ENCODE measurements around the gene ATP4A.

Gene ATP4A

GRCh38 chr19:35562776-35563175, 682 bp downstream of the ATP4A start:
- TF ChIP-seq, protein P1, sequence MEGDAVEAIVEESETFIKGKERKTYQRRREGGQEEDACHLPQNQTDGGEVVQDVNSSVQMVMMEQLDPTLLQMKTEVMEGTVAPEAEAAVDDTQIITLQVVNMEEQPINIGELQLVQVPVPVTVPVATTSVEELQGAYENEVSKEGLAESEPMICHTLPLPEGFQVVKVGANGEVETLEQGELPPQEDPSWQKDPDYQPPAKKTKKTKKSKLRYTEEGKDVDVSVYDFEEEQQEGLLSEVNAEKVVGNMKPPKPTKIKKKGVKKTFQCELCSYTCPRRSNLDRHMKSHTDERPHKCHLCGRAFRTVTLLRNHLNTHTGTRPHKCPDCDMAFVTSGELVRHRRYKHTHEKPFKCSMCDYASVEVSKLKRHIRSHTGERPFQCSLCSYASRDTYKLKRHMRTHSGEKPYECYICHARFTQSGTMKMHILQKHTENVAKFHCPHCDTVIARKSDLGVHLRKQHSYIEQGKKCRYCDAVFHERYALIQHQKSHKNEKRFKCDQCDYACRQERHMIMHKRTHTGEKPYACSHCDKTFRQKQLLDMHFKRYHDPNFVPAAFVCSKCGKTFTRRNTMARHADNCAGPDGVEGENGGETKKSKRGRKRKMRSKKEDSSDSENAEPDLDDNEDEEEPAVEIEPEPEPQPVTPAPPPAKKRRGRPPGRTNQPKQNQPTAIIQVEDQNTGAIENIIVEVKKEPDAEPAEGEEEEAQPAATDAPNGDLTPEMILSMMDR (IDR thresholded peaks at IDR 0.05; ENCODE audit: low read depth, low read length): no peak
- DNase-seq (ENCODE audit: extremely low read depth, low read depth): no peak

DNA sequence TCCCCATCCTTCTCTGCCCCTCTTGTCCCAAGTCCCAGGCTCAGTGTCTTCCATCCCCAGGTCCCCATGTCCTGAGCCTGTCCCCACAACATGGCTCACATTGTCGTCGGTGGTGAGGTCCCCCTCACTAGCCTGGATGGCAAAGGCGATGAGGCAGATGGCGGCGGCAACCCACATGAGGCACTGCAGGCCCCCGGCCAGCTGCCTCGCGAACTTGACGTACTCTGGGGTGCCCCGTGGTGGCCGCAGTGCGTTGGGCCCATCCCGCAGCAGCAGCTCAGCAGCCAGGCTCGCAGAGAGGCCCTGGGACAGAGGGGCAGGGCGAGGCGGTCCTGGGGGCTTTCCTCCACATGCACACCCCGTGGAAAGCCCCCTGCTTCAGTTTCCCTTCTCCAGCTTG, 1.1 kb downstream of the ATP4A start:
- TF ChIP-seq, protein P1 (IDR thresholded peaks at IDR 0.05; ENCODE audit: low read depth, low read length): no peak
- DNase-seq (ENCODE audit: extremely low read depth, low read depth): no peak

DNA sequence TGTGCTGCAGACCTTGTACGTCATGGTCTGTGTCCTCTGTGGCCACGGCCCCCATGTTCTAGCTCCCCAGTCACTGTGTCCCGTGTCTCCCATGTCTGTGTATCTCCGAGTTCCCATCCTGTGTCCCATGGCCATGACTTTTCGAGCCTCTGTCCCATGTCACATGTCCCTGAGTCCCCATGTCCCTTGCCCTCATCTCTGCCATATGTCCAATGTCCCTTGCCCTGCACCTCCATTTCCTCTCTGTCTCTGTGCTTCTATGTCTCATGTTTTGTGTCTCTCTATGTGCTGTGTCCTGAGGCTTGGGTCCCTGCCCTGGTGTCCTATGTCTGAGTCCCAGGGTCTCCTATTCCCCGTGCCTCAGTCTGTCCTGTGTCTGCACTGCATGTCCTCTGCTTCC, 2.0 kb downstream of the ATP4A start:
- DNase-seq (ENCODE audit: extremely low read depth, low read depth): no peak
- TF ChIP-seq, protein P1 (IDR thresholded peaks at IDR 0.05; ENCODE audit: low read depth, low read length): no peak

DNA sequence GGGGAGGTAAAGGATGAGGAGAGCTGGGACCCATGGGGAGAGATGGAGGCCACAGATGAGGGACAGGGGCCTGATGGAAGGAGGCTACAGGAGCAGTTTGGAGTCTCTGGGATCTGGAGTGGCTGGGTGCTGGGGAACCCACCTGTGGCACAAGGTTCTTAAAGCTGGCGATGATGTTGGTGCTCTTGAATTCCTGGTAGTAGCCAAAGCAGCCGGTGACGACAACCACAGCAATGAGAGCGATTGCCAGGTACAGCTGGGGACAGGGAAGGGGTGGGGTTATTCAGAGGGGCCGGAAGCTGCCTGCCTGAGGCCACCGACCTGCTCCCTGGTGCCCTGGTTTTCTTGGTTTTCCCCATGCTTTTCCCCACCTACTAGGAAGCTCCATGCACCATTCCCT, 2.8 kb downstream of the ATP4A start:
- TF ChIP-seq, protein P1 (IDR thresholded peaks at IDR 0.05; ENCODE audit: low read depth, low read length): no peak
- no peak for DNase-seq (ENCODE audit: extremely low read depth, low read depth)

- TF ChIP-seq, protein P1 (IDR thresholded peaks at IDR 0.05; ENCODE audit: low read depth, low read length): no peak
- no peak for DNase-seq (ENCODE audit: extremely low read depth, low read depth)
Observed at GRCh38 chr19:35560271-35560670, 3.2 kb downstream of the ATP4A start.

GRCh38 chr19:35559781-35560180, 3.7 kb downstream of the ATP4A start:
- no peak for DNase-seq (ENCODE audit: extremely low read depth, low read depth)
- TF ChIP-seq, protein P1 (IDR thresholded peaks at IDR 0.05; ENCODE audit: low read depth, low read length): no peak

GRCh38 chr19:35559281-35559659, 4.2 kb downstream of the ATP4A start:
- DNase-seq (ENCODE audit: extremely low read depth, low read depth): no peak

More at GRCh38 chr19:35559281-35559659, 4.2 kb downstream of the ATP4A start:
- TF ChIP-seq, protein P1 (IDR thresholded peaks at IDR 0.05; ENCODE audit: low read depth, low read length): no peak
